GM21367 (cell line): ENCODE results near the gene C14orf132.

Source experiments
- ATAC-seq: cut with Tn5 transposase; IDR thresholded peaks from one replicate; pipeline ENCODE4 v1.9.1; 2021; ENCODE audit not compliant: unreplicated experiment

The C14orf132 gene

DNA sequence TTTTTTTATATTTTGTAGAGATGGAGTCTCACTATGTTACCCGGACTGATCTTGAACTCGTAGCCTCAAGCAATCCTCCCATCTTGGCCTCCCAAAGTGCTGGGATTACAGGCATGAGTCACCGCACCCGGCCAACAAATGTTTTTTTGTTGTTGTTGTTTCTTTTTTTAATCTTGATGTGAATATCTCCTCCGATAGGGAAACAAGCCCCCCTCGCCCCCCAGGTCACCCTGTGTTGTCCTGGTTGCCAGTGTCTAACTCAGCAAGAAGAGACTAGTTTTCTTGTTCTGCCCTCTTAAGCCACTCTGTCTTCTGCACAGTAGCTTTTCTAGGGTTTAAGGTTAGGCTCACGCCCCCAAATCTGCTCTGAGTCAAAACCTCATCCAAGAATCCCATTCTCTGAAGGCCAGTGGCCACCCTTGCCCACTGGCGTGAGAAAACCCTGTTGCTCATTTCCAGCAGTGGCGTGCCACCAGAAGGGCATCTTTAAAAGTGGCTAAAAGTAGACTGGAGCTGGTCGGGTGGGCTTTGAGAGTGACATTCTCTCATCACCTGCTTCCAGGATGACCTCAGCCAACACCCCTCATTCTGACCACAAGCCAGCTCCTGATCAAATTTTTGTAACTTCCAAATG is 42.7 kb downstream of the C14orf132 start:
- no peak for ATAC-seq

DNA sequence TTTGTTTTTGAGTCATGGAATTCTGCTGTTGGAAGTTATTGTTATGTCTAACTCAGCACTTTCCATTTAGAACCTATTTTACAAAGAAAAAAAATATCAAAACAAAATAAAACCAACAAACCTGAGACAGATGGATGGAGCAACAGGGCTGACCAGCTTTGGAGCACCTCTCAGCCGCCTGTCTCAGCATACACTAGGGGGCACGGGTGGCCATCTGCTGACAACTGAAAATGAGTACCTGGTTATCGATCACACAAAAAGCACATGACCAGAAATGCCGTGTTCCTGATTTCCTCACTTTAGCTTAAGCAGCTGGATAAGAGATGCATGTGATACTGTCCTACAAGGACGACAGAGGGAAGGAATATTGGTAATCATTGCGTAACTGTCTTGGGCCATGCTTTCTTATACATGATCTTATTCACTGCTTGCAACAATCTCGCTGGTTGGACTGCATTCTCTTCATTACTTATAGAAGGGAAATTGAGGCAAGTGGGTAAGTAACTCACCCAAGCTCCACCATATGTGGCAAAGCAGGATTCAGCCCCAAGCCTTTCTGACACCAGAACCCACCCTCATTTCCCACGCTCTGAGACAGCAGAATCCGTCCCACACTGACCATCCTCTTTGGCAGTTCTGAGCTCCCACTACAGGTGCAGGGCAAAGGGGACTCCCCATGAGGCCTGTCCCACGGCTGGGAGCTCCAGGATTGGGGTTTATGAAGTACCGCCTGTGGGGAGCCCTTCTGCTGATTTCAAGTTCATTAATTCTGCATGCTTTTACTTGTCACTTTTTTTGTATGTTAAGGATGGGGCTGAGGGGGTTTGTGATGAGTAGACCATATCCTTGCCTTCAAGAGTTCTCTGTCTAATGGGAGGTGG is 43.5 kb downstream of the C14orf132 start:
- ATAC-seq, result no peak

DNA sequence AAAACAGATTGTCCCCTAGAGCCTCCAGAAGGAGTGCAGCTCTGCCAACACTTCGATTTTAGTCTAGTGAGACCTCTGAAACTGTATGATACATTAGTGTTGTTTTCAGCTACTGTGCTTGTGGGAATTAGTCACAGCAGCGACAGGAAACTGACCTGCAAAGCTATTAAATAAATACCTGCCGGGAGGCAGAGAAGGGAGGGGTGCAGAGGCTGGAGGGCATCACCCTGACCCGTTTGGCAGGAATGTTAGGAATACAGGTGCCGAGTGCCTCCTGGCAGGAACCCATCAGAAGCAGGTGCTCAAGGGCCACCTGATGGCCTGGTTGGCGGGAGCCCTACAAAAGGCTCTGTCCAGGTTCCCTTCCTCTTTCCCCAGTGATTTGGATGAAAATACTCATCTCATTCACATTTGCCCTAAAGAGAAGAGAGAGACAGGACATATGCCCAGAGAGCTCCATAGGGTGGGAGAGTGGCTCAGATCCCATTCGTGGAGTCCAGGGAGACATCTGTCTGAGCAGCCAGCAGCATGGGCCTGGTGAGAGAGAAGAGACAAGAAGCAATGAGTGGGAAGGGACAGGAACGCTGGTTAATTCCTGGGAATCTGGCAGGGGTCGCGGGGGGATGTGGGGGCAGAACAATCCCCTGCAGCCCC is 44.6 kb downstream of the C14orf132 start:
- ATAC-seq, result no peak

DNA sequence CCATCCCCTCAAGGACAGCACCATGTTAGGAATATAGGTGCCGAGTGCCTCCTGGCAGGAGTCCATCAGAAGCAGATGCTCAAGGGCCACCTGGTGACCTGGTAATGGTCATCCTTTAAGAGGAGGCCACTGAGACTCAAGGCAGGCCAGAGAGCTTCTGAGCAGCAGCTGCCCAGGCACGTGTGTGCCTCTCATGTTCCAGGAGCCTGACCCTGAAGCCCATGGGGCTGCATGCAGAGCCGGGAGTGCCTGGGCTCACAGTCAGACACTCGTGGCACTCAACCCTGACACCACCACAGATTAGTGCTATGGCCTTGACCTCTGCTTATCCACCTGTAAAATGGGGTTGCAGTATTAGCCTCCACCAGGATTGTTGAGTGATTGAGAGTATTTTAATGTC is 45.6 kb downstream of the C14orf132 start:
- no peak for ATAC-seq

DNA sequence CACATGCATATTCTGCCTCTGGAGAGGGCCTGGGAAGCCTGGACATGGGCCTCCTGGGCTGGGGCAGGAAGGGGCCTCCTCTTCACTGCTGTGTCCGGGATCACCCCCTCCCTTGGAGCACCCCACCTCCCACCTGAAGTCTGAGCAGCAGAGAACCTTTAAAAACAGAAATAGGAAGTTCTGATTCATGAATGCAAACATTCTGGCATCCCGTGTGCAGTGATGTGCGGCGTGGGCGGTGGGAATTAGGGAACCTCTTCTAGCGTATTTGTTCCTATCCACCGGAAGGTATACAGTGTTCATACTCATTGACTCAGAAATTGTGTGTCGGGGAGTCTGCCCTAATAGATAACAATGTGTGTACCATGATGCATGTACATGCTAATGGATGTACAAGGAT is 46.2 kb downstream of the C14orf132 start:
- ATAC-seq, result no peak

- ATAC-seq, result no peak
These were observed 46.9 kb downstream of the C14orf132 start for GRCh38 chr14:96086032-96086431.

DNA sequence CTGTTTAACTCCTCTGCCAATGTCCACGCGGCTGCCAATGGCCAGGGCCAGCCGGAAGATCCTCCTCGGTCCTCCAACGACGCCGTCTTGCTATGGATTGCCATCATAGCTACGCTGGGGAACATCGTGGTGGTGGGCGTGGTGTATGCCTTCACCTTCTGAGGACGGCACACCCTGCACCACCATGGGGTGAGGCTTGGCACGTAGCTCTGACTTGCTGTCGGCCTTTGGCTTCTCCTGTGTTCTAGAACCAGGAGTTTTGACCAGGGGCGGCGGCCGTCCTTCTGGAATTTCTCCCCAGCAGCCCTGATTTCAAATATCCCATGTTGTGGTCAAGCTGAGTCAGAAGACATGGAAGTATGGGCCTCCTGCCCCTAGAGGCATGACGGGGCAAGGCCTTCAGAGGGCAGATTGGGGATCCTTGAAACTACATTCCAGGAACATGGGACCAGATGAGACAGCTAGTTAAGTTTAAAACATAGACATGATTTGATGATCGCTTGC is 47.5 kb downstream of the C14orf132 start:
- ATAC-seq, result no peak

- ATAC-seq, result no peak
These were observed 48.9 kb downstream of the C14orf132 start for GRCh38 chr14:96088074-96088473.

GRCh38 chr14:96088481-96088880 is 49.3 kb downstream of the C14orf132 start:
- ATAC-seq, result no peak

- ATAC-seq, result no peak
These were observed 49.7 kb downstream of the C14orf132 start for GRCh38 chr14:96088911-96089310.

- ATAC-seq, result no peak
These were observed 50.2 kb downstream of the C14orf132 start for GRCh38 chr14:96089401-96089800.

GRCh38 chr14:96090441-96091148 is 51.4 kb downstream of the C14orf132 start:
- no peak for ATAC-seq

- no peak for ATAC-seq
These were observed 52.1 kb downstream of the C14orf132 start for GRCh38 chr14:96091149-96091693.

GRCh38 chr14:96091941-96092411 is 52.8 kb downstream of the C14orf132 start:
- ATAC-seq, result no peak

DNA sequence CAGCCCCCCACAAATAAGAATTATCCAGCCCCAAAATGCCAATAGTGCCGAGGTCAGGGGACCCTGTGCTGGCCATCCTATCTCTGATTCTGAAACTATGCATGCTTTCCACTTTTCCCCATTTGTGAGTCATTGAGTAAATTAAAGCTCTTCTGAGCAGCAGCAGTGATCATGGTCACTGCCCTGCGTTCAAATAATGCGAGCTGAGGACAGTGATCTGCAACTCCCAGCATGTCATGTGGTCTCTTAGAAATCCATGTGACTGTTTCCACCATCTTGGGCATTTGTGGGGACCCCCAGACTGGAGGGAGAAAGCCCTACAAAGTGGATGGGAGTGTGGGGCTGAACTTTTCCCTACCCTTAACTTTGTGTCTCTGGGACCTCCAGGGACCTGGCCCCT is 53.8 kb downstream of the C14orf132 start:
- no peak for ATAC-seq

DNA sequence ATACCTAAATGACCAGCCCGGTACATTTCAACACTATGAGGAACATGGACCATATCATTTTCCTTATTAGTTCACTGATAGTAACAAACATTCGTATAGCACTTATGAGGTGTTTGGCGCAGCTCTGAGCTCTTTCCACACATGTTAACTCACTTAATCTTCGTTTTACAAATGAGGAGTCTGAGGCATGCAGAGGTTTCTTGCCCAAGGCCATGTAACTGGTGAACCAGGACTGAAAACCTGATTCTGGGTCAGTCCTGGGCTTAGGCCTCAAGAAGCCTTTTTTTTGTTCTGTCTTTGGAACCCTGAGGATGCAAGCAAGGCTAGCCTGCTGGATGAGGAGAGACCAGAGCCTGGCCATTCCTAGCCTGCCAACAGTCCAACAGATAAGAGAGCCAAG is 55.0 kb downstream of the C14orf132 start:
- no peak for ATAC-seq

- ATAC-seq, result no peak
These were observed 55.5 kb downstream of the C14orf132 start for GRCh38 chr14:96094656-96095055.

DNA sequence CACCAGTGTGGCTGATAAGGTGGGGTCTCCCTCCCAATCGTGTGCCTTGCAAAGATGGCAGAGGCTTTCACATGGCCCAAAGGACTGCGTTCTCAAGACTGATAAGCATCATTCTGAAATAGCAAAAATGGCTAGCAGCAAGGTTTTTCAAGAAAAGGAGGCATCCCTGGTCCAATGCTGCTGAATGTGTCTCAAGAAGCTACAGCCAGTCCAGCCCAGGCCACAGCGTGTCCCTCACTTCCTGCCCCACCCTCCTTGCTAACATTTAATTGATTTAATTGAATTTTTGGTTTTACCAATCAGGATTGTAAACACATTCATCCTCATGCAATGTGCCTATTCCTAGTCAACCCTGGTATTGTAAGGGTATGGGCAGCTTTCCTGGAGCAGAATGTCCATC is 55.9 kb downstream of the C14orf132 start:
- ATAC-seq, result no peak

GRCh38 chr14:96095581-96096476 is 56.7 kb downstream of the C14orf132 start:
- ATAC-seq, result no peak
